ENCODE data around the gene KPNA1.

The KPNA1 gene

DNA sequence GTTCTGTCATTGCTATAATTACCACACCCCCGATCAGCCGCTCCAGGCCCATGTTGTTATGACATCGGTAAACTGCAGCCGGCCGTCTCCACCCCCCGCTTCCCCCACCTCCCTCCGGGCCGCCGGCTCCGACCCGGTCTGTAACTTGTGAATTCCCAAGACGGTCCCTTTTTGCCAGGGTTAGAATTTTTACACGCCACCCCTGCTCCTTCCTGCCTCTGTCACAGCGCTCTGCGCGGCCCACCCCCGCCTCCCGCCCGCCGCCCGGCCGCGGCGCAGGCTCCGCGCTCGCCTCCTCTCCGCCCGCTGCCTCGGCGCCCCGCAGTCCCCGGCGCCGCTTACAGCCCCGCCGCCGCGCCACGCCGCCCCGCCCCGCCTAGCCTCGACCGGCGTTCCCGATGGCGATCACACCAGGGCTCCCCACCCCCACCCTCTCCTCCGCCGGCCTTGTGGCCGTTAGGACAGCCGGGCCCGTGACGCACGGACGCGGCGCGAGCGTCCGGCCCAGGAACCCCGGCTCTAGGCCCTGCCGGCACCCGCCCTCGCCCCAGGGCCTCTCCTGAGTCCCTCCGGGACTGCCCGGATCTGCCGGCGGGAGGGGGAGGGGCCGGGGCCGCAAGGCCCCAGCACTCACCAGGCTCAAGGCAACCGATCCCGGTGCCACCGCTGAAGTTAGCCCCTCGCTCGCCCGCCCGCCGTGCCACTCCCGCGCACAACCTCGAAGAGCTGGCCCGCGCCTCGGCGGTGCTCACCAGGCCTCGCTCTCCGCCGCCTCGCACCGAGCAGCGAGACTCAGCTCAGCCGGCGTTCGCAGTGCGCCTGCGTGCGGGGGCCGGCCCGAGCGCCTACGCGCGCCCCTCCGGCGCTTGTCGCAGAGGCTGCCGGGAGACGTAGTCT is at the start of gene KPNA1:
TSS of gene KPNA1 (minus strand) at position 817 of the 897 bp plus-strand sequence. CDS start 18,374 bp downstream, outside the sequence.
- peak; percentile 91 for DNase-seq (ENCODE audit: low spot score)

GRCh38 chr3:122564155-122564912 is 49.6 kb upstream of the KPNA1 start, which contains the start of the genes DTX3L and PARP9:
DTX3L (plus strand) TSS chr3:122564338; CDS start chr3:122564427, 89 bp downstream.
PARP9 (minus strand) TSS chr3:122564300; CDS start chr3:122559620, 4,680 bp downstream.
- peak; percentile 64 for DNase-seq (ENCODE audit: low spot score)

GRCh38 chr3:122563717-122564025 is 48.9 kb upstream of the KPNA1 start:
- no peak for DNase-seq (ENCODE audit: low spot score)

DNA sequence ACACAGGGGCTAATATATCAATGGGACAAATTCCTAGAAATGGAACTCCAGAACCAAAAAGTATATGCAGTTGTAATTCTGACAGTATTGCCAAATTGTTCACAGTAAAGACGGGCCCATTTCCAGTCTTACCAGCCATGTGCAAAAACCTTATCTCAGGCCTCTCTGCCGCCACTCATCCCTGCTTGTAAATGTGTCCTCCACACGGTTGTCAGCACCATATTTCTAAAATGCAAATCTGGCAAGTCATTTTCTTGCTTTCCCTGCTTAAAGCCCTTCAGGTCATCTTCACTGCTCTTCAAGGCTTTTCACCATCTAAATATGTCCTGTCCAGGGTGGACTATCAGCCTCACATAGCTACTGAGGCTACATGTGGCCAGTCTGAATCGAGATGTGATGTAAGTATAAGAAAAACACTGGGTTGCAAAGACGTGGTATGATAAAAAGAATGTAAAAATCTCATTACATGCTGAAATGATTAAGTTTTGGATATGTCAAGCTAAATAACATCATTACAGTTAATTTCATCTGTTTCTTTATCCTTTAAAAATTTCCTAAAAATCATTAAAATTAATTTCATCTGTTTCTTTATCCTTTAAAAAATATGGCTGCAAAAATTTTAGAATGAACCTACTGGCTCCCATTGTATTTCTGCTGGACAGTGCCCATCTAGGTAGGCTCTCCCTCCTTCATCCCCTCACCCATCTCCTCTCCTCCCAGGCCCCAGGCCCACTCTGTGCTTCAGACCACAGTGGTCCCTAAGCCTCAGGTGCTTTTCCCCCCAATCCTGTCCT is 48.4 kb upstream of the KPNA1 start:
- DNase-seq (ENCODE audit: low spot score) = no peak

- peak; percentile 28 for DNase-seq (ENCODE audit: low spot score)
Observed at GRCh38 chr3:122560680-122561079, 45.9 kb upstream of the KPNA1 start.

DNA sequence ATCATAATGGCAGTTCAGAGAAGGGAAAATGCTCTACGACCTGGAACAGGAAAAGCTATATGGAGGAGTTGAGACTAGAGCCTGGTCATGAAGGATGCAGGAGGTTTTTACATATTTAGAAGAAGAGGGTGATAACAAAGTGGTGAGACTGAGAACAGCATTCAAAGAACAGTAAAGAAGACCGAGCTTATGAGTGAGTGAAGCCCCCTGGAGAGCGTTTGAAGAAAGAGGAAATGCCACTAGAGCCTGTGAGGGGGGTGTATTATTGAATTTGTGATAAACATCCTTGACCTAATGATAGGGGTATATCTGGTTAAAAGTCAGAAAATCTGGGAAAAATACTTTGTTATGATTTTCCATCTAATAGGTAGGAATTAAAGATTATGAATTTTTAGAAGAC is 45.2 kb upstream of the KPNA1 start:
- no peak for DNase-seq (ENCODE audit: low spot score)

- DNase-seq (ENCODE audit: low spot score) = no peak
Observed at GRCh38 chr3:122558605-122559004, 43.9 kb upstream of the KPNA1 start.

DNA sequence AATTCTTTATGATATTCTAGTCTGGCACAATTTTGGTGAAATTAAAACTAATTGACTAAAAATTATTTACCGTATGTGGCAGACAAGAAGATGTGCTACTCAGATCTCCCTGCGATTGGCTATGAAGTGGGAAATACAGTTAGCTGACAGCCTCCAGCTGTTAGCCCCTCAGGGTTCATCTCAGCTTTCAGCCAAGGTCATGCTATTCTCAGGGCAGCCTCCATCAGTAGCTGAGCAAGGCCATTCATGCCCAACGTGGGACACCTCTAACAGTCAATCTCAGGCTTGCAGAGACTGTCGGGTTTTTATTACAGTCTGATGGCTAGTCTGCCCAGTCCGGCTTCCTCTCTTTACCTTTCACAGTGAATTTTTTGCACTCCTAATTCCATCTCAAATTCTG is 42.6 kb upstream of the KPNA1 start:
- DNase-seq (ENCODE audit: low spot score) = no peak

DNA sequence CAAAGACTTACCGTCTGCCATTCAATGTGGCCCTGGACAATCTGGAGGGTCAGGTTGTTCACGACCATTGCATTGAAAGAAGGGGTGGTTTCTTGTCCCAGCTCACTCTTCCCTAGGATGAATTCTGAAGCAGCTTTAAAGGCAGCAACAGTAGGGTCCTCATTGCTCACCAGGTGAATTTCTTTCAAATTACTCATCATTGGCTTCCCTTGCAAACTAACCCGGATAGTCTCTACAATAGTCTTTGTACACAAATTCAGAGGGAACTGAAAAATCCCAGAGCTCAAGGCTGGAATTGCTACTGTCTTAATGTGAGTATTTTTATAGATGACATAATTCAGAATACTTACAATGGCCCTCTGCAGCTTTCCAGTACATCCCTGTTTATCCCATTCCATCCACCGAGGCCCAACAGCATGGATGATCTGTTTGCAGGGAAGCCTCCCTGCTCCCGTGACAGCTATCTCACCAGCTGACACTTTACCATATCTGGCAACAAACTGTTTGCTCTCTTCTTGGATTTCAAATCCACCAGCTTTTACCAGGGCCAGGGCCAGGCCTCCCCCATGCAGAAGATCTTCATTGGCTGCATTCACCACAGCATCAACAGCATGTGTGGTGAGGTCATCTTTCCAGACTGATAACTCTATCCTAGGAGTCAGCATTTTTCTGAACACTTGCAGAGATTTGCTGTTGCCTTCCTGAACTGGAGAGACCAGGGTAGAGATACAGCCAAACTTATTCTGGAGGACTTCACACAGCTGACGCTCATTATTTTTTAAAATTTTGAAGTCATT is 40.7 kb upstream of the KPNA1 start:
- no peak for DNase-seq (ENCODE audit: low spot score)

DNA sequence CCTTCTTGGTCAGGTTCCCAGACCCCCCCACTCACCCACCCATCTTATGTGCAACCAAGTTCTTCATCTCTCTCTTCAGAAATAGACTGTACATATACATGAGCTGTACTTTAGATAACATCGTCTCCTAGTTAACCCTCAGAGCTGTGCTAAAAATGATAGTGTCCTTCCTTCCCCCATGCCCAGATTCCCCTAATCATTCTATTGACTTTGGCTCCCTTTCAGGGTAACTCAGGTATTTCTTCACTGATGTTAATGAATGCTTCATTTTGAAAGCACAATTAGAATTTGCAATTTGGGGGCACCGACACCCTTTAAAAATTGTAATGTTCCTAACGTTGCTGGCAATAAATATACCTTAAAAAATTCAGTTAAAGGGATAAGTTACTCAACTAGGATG is 38.4 kb upstream of the KPNA1 start:
- DNase-seq (ENCODE audit: low spot score) = no peak

GRCh38 chr3:122548619-122549018 is 33.9 kb upstream of the KPNA1 start:
- no peak for DNase-seq (ENCODE audit: low spot score)

DNA sequence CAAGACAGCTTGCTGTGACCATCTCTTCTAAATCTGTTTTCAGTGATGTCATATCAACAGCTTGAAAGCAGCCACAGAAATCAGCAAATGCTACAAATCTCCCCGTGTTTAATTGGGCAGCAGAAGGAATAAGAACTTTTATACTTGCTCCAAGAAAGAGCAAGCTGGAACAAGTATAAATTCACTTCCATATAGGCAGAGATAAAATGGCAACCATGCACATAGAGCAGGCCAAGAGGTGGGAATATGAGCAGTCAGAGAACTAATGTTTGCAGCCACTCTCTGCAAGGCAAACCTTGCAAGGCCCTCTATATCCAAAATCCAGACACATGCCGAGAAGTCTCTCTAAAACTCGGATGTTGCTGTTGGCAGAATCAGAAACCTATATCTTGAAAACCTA is 33.3 kb upstream of the KPNA1 start:
- DNase-seq (ENCODE audit: low spot score) = no peak

DNA sequence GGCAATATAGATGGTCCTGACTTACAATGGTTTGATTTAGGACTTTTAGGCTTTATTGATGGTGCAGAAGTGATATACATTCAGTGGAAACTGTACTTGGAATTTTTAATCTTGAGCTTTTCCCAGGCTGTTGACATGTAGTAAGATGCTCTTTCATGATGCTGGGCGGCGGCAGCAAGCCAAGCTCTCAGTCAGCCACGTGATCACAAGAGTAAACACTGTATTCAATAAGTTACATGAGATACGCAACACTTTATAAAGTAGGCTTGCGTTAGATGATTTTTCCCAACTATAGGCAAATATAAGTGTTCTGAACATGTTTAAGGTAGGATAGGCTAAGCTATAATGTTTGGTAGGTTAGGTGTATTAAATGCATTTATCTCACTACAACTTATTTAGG is 31.4 kb upstream of the KPNA1 start:
- DNase-seq (ENCODE audit: low spot score) = no peak

DNA sequence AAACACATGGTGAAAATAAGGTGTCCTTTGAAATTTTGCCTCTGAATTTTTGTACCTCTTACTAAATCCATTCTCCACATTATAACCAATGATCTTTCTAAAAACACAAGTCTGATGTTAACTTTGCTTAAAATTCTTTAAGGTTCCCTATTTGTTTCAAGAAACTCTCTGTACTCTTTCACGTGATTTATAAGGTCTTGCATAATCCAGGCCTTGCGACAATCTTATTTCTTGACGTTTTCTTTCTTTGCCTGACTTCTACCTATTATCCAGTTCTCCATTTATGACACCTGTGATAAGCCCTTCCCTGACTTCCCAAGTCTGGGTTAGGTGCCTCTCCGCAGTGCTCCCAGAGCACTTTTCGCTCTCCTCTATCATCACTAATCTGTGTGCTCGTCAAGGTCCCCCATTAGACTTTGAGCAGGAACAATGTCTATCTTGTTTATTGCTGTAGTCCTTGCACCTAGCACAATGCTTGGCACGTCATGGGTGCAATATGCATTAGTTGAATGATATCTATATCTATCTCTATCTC is 24.3 kb upstream of the KPNA1 start:
- DNase-seq (ENCODE audit: low spot score) = no peak

GRCh38 chr3:122536632-122537001 is 21.9 kb upstream of the KPNA1 start:
- DNase-seq (ENCODE audit: low spot score) = no peak

GRCh38 chr3:122535964-122536631 is 21.4 kb upstream of the KPNA1 start:
- no peak for DNase-seq (ENCODE audit: low spot score)

- no peak for DNase-seq (ENCODE audit: low spot score)
Observed at GRCh38 chr3:122533931-122534334, 19.2 kb upstream of the KPNA1 start.

DNA sequence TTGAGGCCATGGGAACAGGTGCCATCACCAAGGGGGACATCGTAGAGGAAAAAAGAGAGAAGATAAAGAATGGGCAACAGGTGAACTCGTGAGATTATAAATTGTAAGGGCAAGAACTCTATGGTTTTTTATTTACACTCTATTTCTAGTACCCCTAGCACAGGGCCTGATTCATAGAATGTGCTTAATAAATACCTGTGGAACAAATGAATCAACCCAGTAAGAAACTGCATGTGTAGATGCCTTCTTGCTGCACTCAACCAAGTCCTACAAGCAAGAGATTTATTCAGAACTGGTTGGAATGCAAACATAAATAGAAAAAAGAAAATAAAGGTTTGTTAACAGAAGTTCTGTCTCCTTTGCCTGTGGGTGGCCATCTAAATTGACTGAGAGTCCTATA is 18.7 kb upstream of the KPNA1 start:
- DNase-seq (ENCODE audit: low spot score) = no peak

DNA sequence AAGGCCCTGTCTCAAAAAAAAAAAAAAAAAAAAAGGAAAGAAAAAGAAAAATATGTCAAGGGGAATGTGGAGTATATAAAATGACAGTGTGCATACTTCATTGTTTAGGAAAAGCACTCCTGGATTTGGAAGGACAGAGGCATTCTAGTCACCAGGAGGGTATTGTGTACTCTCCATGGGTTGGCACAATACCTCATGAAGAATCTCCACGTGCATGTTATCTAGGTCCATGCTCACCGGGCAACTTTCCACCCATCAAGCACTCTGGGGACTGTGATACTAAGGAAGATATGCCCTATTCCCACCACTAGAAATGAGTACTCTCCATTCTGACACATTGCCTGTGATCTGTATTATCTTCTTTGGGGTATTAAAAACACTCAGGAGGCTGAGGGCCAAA is 15.4 kb upstream of the KPNA1 start:
- DNase-seq (ENCODE audit: low spot score) = no peak

- no peak for DNase-seq (ENCODE audit: low spot score)
Observed at GRCh38 chr3:122523317-122523716, 8.6 kb upstream of the KPNA1 start.

DNA sequence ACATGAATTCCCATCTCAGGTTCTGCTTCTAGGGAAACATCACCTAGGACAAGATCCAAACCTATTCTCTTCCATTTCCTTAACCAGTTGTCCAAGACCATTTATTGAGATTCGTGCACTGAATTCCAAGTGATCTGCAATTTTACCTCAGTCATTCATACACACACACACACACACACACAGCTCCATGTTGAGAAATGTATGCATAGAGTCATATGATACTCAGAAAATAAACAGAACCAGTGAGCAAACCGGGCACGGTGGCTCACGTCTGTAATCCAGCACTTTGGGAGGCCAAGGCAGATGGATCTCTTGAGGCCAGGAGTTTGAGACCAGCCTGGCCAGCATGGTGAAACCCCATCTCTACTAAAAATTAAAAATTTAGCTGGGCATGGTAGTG is 6.1 kb upstream of the KPNA1 start:
- no peak for DNase-seq (ENCODE audit: low spot score)

Measured in putamen (tissue), 1 donor.